Spinal cord (tissue), 10 donors: ENCODE results near the gene SRCAP. TPM values are rescaled to one million over a fixed set of nuclear protein-coding genes. Genes with fewer than 3 reads are reported as not detected.

Experiments
- DNase-seq, 6 donors: peaks; one replicate each; pipeline versions ENCODE4 v3.0.0 to v3.0.0-alpha.2; 2013 to 2015; ENCODE audit warnings: low spot score in 6 of 6, low read depth in 4 of 6
- H3K27ac ChIP-seq: one replicate; pipeline ENCODE4 v1.5.1; 2013; ENCODE audit warnings: low read depth, low read length, control low read depth
- H3K27me3 ChIP-seq: one replicate; pipeline ENCODE4 v1.6.1; 2013; ENCODE audit warnings: low read length; ENCODE audit not compliant: control insufficient read depth, insufficient read depth
- H3K36me3 ChIP-seq: one replicate; pipeline ENCODE4 v1.6.1; 2013; ENCODE audit warnings: low read length; ENCODE audit not compliant: control insufficient read depth, insufficient read depth
- H3K4me1 ChIP-seq: one replicate; pipeline ENCODE4 v1.6.1; 2013; ENCODE audit warnings: low read length; ENCODE audit not compliant: control insufficient read depth, insufficient read depth
- H3K4me3 ChIP-seq: one replicate; pipeline ENCODE4 v1.5.1; 2013; ENCODE audit warnings: low read depth, low read length, control low read depth
- H3K9me3 ChIP-seq: one replicate; pipeline ENCODE4 v1.6.1; 2013; ENCODE audit warnings: low read length; ENCODE audit not compliant: control insufficient read depth, insufficient read depth
- WGBS: methylation state at CpG from one replicate; pipeline ENCODE4 v1.1.5; 2013; ENCODE audit warnings: missing lambda C conversion rate; ENCODE audit not compliant: insufficient coverage; 5-methylcytosine and 5-hydroxymethylcytosine counted together
- polyA plus RNA-seq, 2 donors: library from polyadenylated mRNA; unstranded; fragments of 120-200 nt; gene quantifications; one replicate each; pipeline ENCODE4 v1.2.1, GENCODE V29; 2013; ENCODE audit not compliant: insufficient read length in 2 of 2
- total RNA-seq, 2 donors: library from RNA; depleted of rRNA in 1 of 2; stranded (reverse); fragments of 120-200 nt in 1 of 2; fragments of >200 nt in 1 of 2; gene quantifications; one replicate each; pipeline versions ENCODE4 v1.2.3 to v1.2.4, GENCODE V29; 2013 to 2014
- donor health status: healthy.

Gene SRCAP
- total and polyA plus RNA-seq, 4 donors = 15.2 to 48.6 (median 33.4) TPM

DNA sequence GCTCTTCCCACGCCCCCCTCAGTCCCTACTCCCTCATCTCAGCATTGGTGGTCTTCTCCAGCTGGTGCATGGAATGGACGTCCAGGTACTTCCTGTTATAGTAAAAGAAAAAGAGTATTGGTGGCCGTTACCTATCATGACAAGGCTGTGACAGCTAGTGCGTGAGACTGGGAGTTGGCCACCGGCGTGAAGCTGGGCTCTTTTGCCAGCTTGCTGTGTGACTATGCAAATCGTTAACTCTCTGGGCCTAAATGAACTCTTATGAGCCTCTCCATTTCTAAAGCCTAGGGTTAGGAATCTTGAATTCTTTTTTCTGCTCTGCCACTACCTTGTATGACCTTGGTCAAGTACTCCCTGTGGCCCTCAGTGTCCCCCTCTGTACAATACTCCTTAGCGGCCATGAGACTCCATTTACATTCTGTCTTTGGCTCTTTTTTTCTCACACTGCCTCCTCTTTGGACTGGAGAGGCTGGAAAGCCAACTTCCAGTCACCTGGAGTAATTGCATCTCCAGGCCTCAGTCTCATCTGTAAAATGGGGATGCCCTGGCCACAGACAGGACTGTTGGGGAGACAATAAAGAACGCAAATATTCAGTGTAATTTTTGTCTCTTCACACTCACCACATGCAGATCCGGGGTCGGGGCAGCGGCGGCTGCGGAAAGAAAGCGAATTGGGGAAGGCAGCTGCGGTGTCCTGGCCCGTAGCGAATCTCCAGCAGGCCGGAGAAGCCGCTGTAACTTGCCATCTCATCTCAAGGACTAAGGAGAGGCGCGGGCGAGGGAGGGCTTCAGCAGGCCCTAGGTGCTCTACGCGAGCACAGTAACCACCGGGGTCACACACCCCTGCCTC is 61.8 kb downstream of the SRCAP start:
- 21% methylated on average over 24 of the region's 26 CpGs for WGBS
- Histone ChIP-seq H3K4me3 (peak overlapping the region; percentile 91), H3K36me3 (peaks cover 69% of the 10 kb centered on the region), H3K9me3 (no peaks in the 10 kb centered on the region), H3K27me3 (no peaks in the 10 kb centered on the region), H3K27ac (peak overlapping the region; percentile 45), H3K4me1 (peaks cover 29% of the 10 kb centered on the region)
- DNase-seq = no peak

- peak in 3 of 6 donors; percentile 12 to 57 (median 53) for DNase-seq
- Histone ChIP-seq H3K27me3 (no peaks in the 10 kb centered on the region), H3K4me1 (peaks cover 29% of the 10 kb centered on the region), H3K36me3 (peaks cover 69% of the 10 kb centered on the region), H3K27ac (peak overlapping the region; percentile 45), H3K9me3 (no peaks in the 10 kb centered on the region), H3K4me3 (peak overlapping the region; percentile 91)
- 0% methylated on average over 64 of the region's 64 CpGs for WGBS
Observed at GRCh38 chr16:30761427-30761927, 62.5 kb downstream of the SRCAP start.

- peak; percentile 95 to 100 (median 98) for DNase-seq
- H3K36me3 ChIP-seq = peaks cover 69% of the 10 kb centered on the region
Observed at GRCh38 chr16:30761928-30762902, 63.2 kb downstream of the SRCAP start, which contains the start of the genes CFAP119 and RNF40. Gene CFAP119 (minus strand): TSS chr16:30762062. CDS start chr16:30761748, 314 bp downstream. Gene RNF40 (plus strand): TSS chr16:30762322. CDS start chr16:30762546, 224 bp downstream.

GRCh38 chr16:30762991-30763725 is 64.2 kb downstream of the SRCAP start:
- 73% methylated on average over 11 of the region's 15 CpGs for WGBS
- H3K4me3 ChIP-seq = peak overlapping the region; percentile 91
- no peaks in the 10 kb centered on the region for H3K27me3 ChIP-seq
- H3K36me3 ChIP-seq = peaks cover 69% of the 10 kb centered on the region
- H3K27ac ChIP-seq = peak overlapping the region; percentile 69
- no peak for DNase-seq
- H3K4me1 ChIP-seq = peaks cover 29% of the 10 kb centered on the region
- no peaks in the 10 kb centered on the region for H3K9me3 ChIP-seq

More at GRCh38 chr16:30761928-30762902, 63.2 kb downstream of the SRCAP start, which contains the start of the genes CFAP119 and RNF40:
- peaks cover 29% of the 10 kb centered on the region for H3K4me1 ChIP-seq
- WGBS = under 1% methylated on average over 51 of the region's 60 CpGs
- peak within 1 kb of the TSS; percentile 69 for H3K27ac ChIP-seq
- peak within 1 kb of the TSS; percentile 91 for H3K4me3 ChIP-seq
- no peaks in the 10 kb centered on the region for H3K9me3 ChIP-seq
- no peaks in the 10 kb centered on the region for H3K27me3 ChIP-seq

DNA sequence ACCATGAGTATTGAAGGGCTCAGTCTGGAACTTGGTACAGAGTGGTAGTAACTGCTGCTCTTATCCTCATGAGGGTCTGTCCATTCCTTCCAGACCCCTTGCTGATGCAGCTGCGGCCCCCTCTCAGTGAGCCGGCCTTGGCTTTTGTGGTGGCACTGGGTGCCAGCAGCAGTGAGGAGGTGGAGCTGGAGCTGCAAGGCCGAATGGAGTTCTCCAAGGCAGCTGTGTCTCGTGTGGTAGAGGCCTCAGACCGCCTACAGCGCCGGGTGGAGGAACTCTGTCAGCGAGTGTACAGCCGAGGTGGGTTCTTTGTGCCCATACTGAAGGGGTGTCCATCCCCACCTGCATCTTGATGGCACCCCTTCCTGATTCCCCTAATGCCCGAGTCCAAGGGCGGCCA is 65.1 kb downstream of the SRCAP start:
- 96% methylated on average over 11 of the region's 11 CpGs for WGBS
- Histone ChIP-seq H3K27ac (no peak overlapping the region), H3K27me3 (no peaks in the 10 kb centered on the region), H3K36me3 (peaks cover 70% of the 10 kb centered on the region), H3K9me3 (no peaks in the 10 kb centered on the region), H3K4me3 (no peak overlapping the region), H3K4me1 (peaks cover 29% of the 10 kb centered on the region)
- DNase-seq = no peak

DNA sequence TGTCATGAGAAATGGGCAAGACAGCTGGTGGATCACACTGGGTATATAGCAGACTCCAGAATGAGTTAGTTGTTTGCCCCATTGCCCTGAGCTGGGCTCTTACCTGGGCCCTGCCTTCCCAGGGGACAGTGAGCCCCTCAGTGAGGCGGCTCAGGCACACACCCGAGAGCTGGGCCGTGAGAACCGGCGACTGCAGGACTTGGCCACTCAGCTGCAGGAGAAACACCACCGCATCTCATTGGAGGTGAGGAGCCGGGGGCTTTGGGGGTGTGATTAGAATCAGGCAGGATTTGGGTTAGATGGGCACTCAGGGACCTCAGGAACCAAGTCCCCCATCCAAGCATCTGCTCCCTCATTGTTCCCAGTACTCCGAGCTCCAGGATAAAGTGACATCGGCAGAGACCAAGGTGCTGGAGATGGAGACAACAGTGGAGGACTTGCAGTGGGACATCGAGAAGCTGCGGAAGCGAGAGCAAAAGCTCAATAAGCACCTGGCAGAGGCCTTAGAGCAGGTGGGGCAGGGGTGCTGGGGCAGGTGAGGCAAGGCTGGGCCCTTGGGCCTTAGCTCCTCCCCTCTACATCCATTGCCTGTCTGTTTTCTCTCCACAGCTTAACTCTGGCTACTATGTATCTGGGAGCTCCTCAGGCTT is 66.0 kb downstream of the SRCAP start:
- Histone ChIP-seq H3K4me3 (no peak overlapping the region), H3K9me3 (no peaks in the 10 kb centered on the region), H3K27ac (no peak overlapping the region), H3K27me3 (no peaks in the 10 kb centered on the region), H3K4me1 (peaks cover 29% of the 10 kb centered on the region), H3K36me3 (peaks cover 74% of the 10 kb centered on the region)
- WGBS = 99% methylated on average over 10 of the region's 12 CpGs
- DNase-seq = no peak

DNA sequence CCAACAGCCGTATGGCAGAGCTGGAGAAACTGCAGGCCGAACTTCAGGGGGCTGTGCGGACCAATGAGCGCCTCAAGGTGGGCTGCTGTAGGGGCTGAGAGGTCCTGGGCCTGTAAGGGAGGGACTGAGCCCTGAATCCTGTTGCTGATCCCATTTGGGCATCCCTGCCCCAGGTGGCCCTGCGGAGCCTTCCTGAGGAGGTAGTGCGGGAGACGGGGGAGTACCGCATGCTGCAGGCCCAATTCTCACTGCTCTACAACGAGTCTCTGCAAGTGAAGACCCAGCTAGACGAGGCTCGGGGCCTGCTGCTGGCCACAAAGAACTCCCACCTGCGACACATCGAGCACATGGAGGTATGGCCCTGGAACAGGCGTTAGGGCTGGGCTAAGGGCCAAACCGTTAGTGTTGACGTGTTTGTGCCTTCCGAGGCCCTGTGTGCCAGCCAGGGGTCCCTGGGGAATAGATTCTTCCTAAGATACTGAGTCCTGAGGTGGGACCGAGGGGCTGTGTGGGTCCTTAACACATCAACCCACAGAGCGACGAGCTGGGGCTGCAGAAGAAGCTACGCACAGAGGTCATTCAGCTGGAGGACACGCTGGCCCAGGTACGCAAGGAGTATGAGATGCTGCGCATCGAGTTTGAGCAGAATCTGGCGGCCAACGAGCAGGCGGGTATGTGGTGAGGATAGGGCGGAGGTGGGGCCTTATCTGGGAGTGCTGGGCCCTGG is 67.4 kb downstream of the SRCAP start:
- Histone ChIP-seq H3K4me1 (peaks cover 15% of the 10 kb centered on the region), H3K27ac (no peak overlapping the region), H3K27me3 (no peaks in the 10 kb centered on the region), H3K9me3 (no peaks in the 10 kb centered on the region), H3K4me3 (no peak overlapping the region), H3K36me3 (peaks cover 84% of the 10 kb centered on the region)
- WGBS = 94% methylated on average over 29 of the region's 29 CpGs
- DNase-seq = no peak

- peaks cover 13% of the 10 kb centered on the region for H3K4me1 ChIP-seq
- 84% methylated on average over 3 of the region's 4 CpGs for WGBS
- H3K27ac ChIP-seq = no peak overlapping the region
- no peak overlapping the region for H3K4me3 ChIP-seq
- peaks cover 89% of the 10 kb centered on the region for H3K36me3 ChIP-seq
- no peaks in the 10 kb centered on the region for H3K9me3 ChIP-seq
- H3K27me3 ChIP-seq = no peaks in the 10 kb centered on the region
- DNase-seq = no peak
Observed at GRCh38 chr16:30766933-30767284, 67.9 kb downstream of the SRCAP start.
